ENCODE data around the gene ZFR. TPM values are rescaled to one million over a fixed set of nuclear protein-coding genes. Genes with fewer than 3 reads are reported as not detected.

The ZFR gene
- total and polyA plus RNA-seq, 2 experiments from 2014 or later, result 59.1 to 93.3 TPM

GRCh38 chr5:32379421-32379820, 65.1 kb downstream of the ZFR start:
- Histone ChIP-seq H3K36me3 (replicated peaks; ENCODE audit: insufficient read depth, low read depth) (no peaks in the 10 kb centered on the region), H3K9me3 (ENCODE audit: low read depth) (no peaks in the 10 kb centered on the region), H3K9me2 (replicated peaks; ENCODE audit: insufficient read depth) (no peaks in the 10 kb centered on the region), H3K4me2 (no peak overlapping the region), H3K4me3 (no peak overlapping the region), H3K27ac (no peak overlapping the region), H3K27me3 (no peaks in the 10 kb centered on the region), H4K20me1 (ENCODE audit: insufficient read depth, poor library complexity, severe bottlenecking) (no peaks in the 10 kb centered on the region), H3K79me2 (peaks cover 11% of the 10 kb centered on the region), H2AFZ (no peak overlapping the region), H3K4me1 (ENCODE audit: insufficient read depth) (no peaks in the 10 kb centered on the region)
- TF ChIP-seq EZH2 (IDR thresholded peaks at IDR 0.05; ENCODE audit: borderline replicate concordance), result no peak
- TF ChIP-seq CTCF (IDR thresholded peaks at IDR 0.05; ENCODE audit: poor library complexity), result no peak
- TF ChIP-seq EZH2phosphoT487 (IDR thresholded peaks at IDR 0.05; ENCODE audit: low read depth, severe bottlenecking, unreplicated experiment), result no peak
- DNase-seq (ENCODE audit: low spot score), result no peak

- no peaks in the 10 kb centered on the region for H4K20me1 ChIP-seq (ENCODE audit: insufficient read depth, poor library complexity, severe bottlenecking)
Measured at GRCh38 chr5:32378966-32379365, 65.6 kb downstream of the ZFR start.

GRCh38 chr5:32369542-32370155, 74.9 kb downstream of the ZFR start:
- H4K20me1 ChIP-seq (ENCODE audit: insufficient read depth, poor library complexity, severe bottlenecking), result no peaks in the 10 kb centered on the region
- no peak overlapping the region for H2AFZ ChIP-seq
- no peak overlapping the region for H3K27ac ChIP-seq
- no peaks in the 10 kb centered on the region for H3K36me3 ChIP-seq (replicated peaks; ENCODE audit: insufficient read depth, low read depth)
- H3K4me1 ChIP-seq (ENCODE audit: insufficient read depth), result no peaks in the 10 kb centered on the region
- no peaks in the 10 kb centered on the region for H3K27me3 ChIP-seq
- no peak overlapping the region for H3K4me2 ChIP-seq
- no peaks in the 10 kb centered on the region for H3K9me3 ChIP-seq (ENCODE audit: low read depth)
- no peak for TF ChIP-seq EZH2phosphoT487 (IDR thresholded peaks at IDR 0.05; ENCODE audit: low read depth, severe bottlenecking, unreplicated experiment)
- TF ChIP-seq CTCF (IDR thresholded peaks at IDR 0.05; ENCODE audit: poor library complexity), result no peak
- no peak for TF ChIP-seq EZH2 (IDR thresholded peaks at IDR 0.05; ENCODE audit: borderline replicate concordance)
- 88% methylated on average over 8 of the region's 8 CpGs for WGBS (ENCODE audit: low lambda C conversion rate, missing lambda C conversion rate)
- peaks cover 9% of the 10 kb centered on the region for H3K79me2 ChIP-seq
- H3K4me3 ChIP-seq, result no peak overlapping the region
- no peaks in the 10 kb centered on the region for H3K9me2 ChIP-seq (replicated peaks; ENCODE audit: insufficient read depth)
- DNase-seq (ENCODE audit: low spot score), result no peak

More at GRCh38 chr5:32378966-32379365, 65.6 kb downstream of the ZFR start:
- Histone ChIP-seq H3K4me1 (ENCODE audit: insufficient read depth) (no peaks in the 10 kb centered on the region), H3K27ac (no peak overlapping the region), H3K4me2 (no peak overlapping the region), H3K36me3 (replicated peaks; ENCODE audit: insufficient read depth, low read depth) (no peaks in the 10 kb centered on the region), H3K79me2 (peaks cover 11% of the 10 kb centered on the region), H3K27me3 (no peaks in the 10 kb centered on the region), H3K9me3 (ENCODE audit: low read depth) (no peaks in the 10 kb centered on the region), H3K4me3 (no peak overlapping the region), H2AFZ (no peak overlapping the region), H3K9me2 (replicated peaks; ENCODE audit: insufficient read depth) (no peaks in the 10 kb centered on the region)
- TF ChIP-seq CTCF (IDR thresholded peaks at IDR 0.05; ENCODE audit: poor library complexity), result no peak
- no peak for TF ChIP-seq EZH2 (IDR thresholded peaks at IDR 0.05; ENCODE audit: borderline replicate concordance)
- no peak for TF ChIP-seq EZH2phosphoT487 (IDR thresholded peaks at IDR 0.05; ENCODE audit: low read depth, severe bottlenecking, unreplicated experiment)
- 68% methylated on average over 5 of the region's 5 CpGs for WGBS (ENCODE audit: low lambda C conversion rate, missing lambda C conversion rate)
- DNase-seq (ENCODE audit: low spot score), result no peak
